K562 (cell line): Measurements from ENCODE around the gene CRYAB. TPM values are rescaled to one million over a fixed set of nuclear protein-coding genes. Genes with fewer than 3 reads are reported as not detected.

Source experiments
- C11orf30 ChIP-seq: fragments of 450-650 bp; IDR thresholded peaks from 2 replicates; pipeline ENCODE4 v1.6.1; 2016; ENCODE audit warnings: low read depth, mild to moderate bottlenecking
- CEBPG ChIP-seq, 3 experiments: fragments of 200-800 bp in 1 of 3; sonication (Bioruptor generic) in 1 of 3; sonication (generic) in 1 of 3; formaldehyde crosslinking in 1 of 3; IDR thresholded peaks in 2 of 3; conservative IDR thresholded peaks in 1 of 3; 2 replicates each; pipeline versions ENCODE4 v1.6.1 to v1.8.0; 2016 to 2022; ENCODE audit warnings: missing compliant biosample characterization in 2 of 3, missing genetic modification characterization in 2 of 3, mild to moderate bottlenecking in 1 of 3, missing genetic modification reagents in 1 of 3
- HDAC8 ChIP-seq: fragments of 450-650 bp; IDR thresholded peaks from 2 replicates; pipeline ENCODE4 v1.6.1; 2016; ENCODE audit warnings: mild to moderate bottlenecking, missing genetic modification characterization, moderate library complexity, missing compliant biosample characterization
- HMGN3 ChIP-seq: IDR thresholded peaks from 2 replicates; pipeline ENCODE4 v1.6.1; 2011; ENCODE audit warnings: borderline replicate concordance, low read depth, mild to moderate bottlenecking, mixed read lengths, low read length; ENCODE audit not compliant: insufficient read length; ENCODE audit errors: extremely low read depth
- MAZ ChIP-seq, 2 experiments: fragments of 450-650 bp in 1 of 2; sonication (generic) in 1 of 2; formaldehyde crosslinking; IDR thresholded peaks in 1 of 2; conservative IDR thresholded peaks in 1 of 2; 2 replicates each; pipeline versions ENCODE4 v1.4.0 to v1.5.0; 2020; ENCODE audit warnings: mild to moderate bottlenecking in 1 of 2, missing genetic modification reagents in 1 of 2
- MBD2 ChIP-seq: sonication (generic); IDR thresholded peaks from 2 replicates; pipeline ENCODE4 v1.6.1; 2016; ENCODE audit warnings: low read depth, borderline replicate concordance
- TAF1 ChIP-seq: IDR thresholded peaks from 2 replicates; pipeline ENCODE4 v1.6.1; 2011; ENCODE audit warnings: mild to moderate bottlenecking, low read length, moderate library complexity; ENCODE audit not compliant: insufficient read depth, control insufficient read depth, severe bottlenecking; ENCODE audit errors: extremely low read depth
- TRIM28 ChIP-seq: fragments of 450-650 bp; IDR thresholded peaks from 2 replicates; pipeline ENCODE4 v1.6.1; 2017
- ZNF589 ChIP-seq: fragments of 200-800 bp; sonication (Bioruptor generic); IDR thresholded peaks from 2 replicates; pipeline ENCODE4 v1.6.1; 2016; ENCODE audit warnings: low read depth, missing genetic modification characterization, missing compliant biosample characterization
- polyA plus RNA-seq, 8 experiments: library from polyadenylated mRNA; depleted of rRNA in 4 of 8; stranded (reverse) in 5 of 8; unstranded in 3 of 8; fragments of >200 nt; fragmentation: Nextera tagmentation in 2 of 8; fragmentation: Illumina TruSeq in 1 of 8; extraction: Ambion mirVana in 2 of 8; extraction: Trizol in 1 of 8; gene quantifications; 2 replicates each; pipeline versions ENCODE4 v1.2.1 to v1.2.3, GENCODE V29; 2011 to 2014; ENCODE audit warnings: inconsistent platforms in 1 of 8, missing spikeins in 1 of 8
- total RNA-seq, 7 experiments: library from RNA; depleted of rRNA in 6 of 7; stranded (reverse); fragments of >200 nt in 6 of 7; fragmentation: Illumina TruSeq in 2 of 7; extraction: Trizol in 2 of 7; gene quantifications; 2 replicates each; pipeline versions ENCODE4 v1.2.1 to v1.2.3, GENCODE V29; 2011 to 2021; ENCODE audit warnings: low replicate concordance in 1 of 7
- TF ChIP-seq, protein P1 (sequence below): sonication (generic); formaldehyde crosslinking; IDR thresholded peaks from 2 replicates; pipeline ENCODE4 v1.8.0; 2022; ENCODE audit warnings: mild to moderate bottlenecking, missing genetic modification reagents
- TF ChIP-seq, protein P2 (sequence below): fragments of 250-450 bp; sonication (Bioruptor Pico); IDR thresholded peaks from 2 replicates; pipeline ENCODE4 v1.4.0; 2020; ENCODE audit warnings: mild to moderate bottlenecking, moderate library complexity
- TF ChIP-seq, protein P3 (sequence below): fragments of 450-650 bp; conservative IDR thresholded peaks from 2 replicates; pipeline ENCODE4 v1.6.1; 2016; ENCODE audit warnings: missing genetic modification characterization, low read depth, mild to moderate bottlenecking, missing compliant biosample characterization, moderate library complexity
- TF ChIP-seq, protein P4 (sequence below): fragments of 450-650 bp; conservative IDR thresholded peaks from 2 replicates; pipeline ENCODE4 v1.6.1; 2016; ENCODE audit warnings: missing genetic modification characterization, low read depth, mild to moderate bottlenecking, control low read depth, missing compliant biosample characterization
- TF ChIP-seq, protein P5 (sequence below): sonication (generic); formaldehyde crosslinking; IDR thresholded peaks from 2 replicates; pipeline ENCODE4 v1.8.0; 2022; ENCODE audit warnings: missing genetic modification reagents, mild to moderate bottlenecking, moderate library complexity, borderline replicate concordance
- TF ChIP-seq, protein P6 (sequence below): IDR thresholded peaks from 2 replicates; pipeline ENCODE4 v1.6.1; 2012; ENCODE audit warnings: low read depth, low read length, improper control_type of control experiment, borderline replicate concordance

The CRYAB gene
- total and polyA plus RNA-seq, 9 of the 15 experiments (the other 6 are each of a cell fraction or from before 2014, with no cell fraction given): 0.83 to 7.5 (median 3.6) TPM

DNA sequence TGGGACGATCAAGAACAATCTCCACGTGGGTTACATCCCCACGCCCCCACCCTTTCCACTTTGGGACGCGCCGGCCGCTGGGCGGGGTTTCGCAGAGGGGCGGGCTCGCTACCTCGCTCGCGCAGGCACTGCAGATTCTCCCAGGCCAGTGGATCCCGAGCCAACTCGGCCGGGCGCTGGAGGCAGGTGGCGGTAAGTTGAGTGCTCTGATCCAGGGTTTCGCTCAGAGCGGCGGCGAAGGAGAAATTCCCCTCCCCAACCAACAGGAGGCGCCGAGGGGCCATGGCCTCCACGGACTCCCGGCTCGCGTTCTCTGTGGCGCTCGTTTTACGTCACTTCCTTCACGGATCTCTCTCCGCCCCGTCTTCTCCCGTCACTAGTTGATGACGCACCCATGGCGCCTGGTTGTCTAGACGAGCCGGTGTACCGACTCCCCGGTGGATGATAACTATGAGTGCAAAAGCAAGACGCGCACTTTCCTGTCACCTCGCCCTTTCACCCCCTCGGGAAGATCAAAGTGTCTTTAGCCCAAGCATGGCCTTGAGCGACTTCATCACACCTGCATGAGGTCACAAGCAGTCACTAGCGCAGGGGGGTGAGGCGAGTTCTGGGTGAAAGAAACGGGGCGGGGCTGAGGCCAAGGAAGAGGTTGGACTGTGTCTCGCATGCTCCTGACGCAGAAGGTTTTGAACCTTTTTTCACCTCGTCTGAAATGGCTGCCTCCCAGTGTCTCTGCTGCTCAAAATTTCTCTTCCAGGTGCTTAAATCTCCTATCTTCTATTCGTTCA is 32.5 kb downstream of the CRYAB start, which contains the start of the genes CFAP68 and FDXACB1 (continued):
- TF ChIP-seq CEBPG (CRISPR knock-in tag; IDR thresholded peaks at IDR 0.05) (no peak; the same call in 1 of the 2 replicates), CEBPG (tag; conservative IDR thresholded peaks at IDR 0.05 in 1 of 2, IDR thresholded peaks at IDR 0.05 in 1 of 2) (no peak), MAZ (CRISPR knock-in tag; conservative IDR thresholded peaks at IDR 0.05 in 1 of 2, IDR thresholded peaks at IDR 0.05 in 1 of 2) (peak; percentile 74 to 87), ZNF589 (CRISPR knock-in tag) (peak; percentile 2), C11orf30 (peak; percentile 96), HMGN3 (peak; percentile 84), HDAC8 (no peak), TAF1 (no peak), MBD2 (no peak; the same call in 1 of the 2 replicates), TRIM28 (no peak)
- TF ChIP-seq, protein P1, sequence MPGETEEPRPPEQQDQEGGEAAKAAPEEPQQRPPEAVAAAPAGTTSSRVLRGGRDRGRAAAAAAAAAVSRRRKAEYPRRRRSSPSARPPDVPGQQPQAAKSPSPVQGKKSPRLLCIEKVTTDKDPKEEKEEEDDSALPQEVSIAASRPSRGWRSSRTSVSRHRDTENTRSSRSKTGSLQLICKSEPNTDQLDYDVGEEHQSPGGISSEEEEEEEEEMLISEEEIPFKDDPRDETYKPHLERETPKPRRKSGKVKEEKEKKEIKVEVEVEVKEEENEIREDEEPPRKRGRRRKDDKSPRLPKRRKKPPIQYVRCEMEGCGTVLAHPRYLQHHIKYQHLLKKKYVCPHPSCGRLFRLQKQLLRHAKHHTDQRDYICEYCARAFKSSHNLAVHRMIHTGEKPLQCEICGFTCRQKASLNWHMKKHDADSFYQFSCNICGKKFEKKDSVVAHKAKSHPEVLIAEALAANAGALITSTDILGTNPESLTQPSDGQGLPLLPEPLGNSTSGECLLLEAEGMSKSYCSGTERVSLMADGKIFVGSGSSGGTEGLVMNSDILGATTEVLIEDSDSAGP (CRISPR knock-in tag): no peak
- TF ChIP-seq, protein P2, sequence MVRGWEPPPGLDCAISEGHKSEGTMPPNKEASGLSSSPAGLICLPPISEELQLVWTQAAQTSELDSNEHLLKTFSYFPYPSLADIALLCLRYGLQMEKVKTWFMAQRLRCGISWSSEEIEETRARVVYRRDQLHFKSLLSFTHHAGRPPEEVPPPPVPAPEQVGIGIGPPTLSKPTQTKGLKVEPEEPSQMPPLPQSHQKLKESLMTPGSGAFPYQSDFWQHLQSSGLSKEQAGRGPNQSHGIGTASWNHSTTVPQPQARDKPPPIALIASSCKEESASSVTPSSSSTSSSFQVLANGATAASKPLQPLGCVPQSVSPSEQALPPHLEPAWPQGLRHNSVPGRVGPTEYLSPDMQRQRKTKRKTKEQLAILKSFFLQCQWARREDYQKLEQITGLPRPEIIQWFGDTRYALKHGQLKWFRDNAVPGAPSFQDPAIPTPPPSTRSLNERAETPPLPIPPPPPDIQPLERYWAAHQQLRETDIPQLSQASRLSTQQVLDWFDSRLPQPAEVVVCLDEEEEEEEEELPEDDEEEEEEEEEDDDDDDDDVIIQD (CRISPR knock-in tag): no peak
- TF ChIP-seq, protein P3, sequence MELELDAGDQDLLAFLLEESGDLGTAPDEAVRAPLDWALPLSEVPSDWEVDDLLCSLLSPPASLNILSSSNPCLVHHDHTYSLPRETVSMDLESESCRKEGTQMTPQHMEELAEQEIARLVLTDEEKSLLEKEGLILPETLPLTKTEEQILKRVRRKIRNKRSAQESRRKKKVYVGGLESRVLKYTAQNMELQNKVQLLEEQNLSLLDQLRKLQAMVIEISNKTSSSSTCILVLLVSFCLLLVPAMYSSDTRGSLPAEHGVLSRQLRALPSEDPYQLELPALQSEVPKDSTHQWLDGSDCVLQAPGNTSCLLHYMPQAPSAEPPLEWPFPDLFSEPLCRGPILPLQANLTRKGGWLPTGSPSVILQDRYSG (tag): 0 out of 2 replicates have a peak, but pooled peaks have one; percentile 62
- TF ChIP-seq, protein P4, sequence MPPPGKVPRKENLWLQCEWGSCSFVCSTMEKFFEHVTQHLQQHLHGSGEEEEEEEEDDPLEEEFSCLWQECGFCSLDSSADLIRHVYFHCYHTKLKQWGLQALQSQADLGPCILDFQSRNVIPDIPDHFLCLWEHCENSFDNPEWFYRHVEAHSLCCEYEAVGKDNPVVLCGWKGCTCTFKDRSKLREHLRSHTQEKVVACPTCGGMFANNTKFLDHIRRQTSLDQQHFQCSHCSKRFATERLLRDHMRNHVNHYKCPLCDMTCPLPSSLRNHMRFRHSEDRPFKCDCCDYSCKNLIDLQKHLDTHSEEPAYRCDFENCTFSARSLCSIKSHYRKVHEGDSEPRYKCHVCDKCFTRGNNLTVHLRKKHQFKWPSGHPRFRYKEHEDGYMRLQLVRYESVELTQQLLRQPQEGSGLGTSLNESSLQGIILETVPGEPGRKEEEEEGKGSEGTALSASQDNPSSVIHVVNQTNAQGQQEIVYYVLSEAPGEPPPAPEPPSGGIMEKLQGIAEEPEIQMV (tag): no peak
- TF ChIP-seq, protein P5, sequence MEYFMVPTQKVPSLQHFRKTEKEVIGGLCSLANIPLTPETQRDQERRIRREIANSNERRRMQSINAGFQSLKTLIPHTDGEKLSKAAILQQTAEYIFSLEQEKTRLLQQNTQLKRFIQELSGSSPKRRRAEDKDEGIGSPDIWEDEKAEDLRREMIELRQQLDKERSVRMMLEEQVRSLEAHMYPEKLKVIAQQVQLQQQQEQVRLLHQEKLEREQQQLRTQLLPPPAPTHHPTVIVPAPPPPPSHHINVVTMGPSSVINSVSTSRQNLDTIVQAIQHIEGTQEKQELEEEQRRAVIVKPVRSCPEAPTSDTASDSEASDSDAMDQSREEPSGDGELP (CRISPR knock-in tag): peak; percentile 89; the same call in 1 of the 2 replicates
- TF ChIP-seq, protein P6, sequence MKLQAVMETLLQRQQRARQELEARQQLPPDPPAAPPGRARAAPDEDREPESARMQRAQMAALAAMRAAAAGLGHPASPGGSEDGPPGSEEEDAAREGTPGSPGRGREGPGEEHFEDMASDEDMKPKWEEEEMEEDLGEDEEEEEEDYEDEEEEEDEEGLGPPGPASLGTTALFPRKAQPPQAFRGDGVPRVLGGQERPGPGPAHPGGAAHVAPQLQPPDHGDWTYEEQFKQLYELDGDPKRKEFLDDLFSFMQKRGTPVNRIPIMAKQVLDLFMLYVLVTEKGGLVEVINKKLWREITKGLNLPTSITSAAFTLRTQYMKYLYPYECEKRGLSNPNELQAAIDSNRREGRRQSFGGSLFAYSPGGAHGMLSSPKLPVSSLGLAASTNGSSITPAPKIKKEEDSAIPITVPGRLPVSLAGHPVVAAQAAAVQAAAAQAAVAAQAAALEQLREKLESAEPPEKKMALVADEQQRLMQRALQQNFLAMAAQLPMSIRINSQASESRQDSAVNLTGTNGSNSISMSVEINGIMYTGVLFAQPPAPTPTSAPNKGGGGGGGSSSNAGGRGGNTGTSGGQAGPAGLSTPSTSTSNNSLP: 0 out of 2 replicates have a peak, but pooled peaks have one; percentile 11
